Amygdala (tissue), 56 donors: ENCODE data around the gene FKBP1A.

Source experiments
- DNase-seq, 56 donors: peaks; one replicate each; lab custom pipeline; 2025; lab: John Stamatoyannopoulos, UW

The FKBP1A gene

GRCh38 chr20:1392693-1393506, at the start of gene FKBP1A:
Gene FKBP1A (minus strand): TSS chr20:1393054. CDS start chr20:1392998, 56 bp downstream.
- peak in 52 of 56 donors; percentile 43 to 91 (median 76) for DNase-seq

GRCh38 chr20:1442304-1442703, 49.5 kb upstream of the FKBP1A start:
- no peak for DNase-seq

- no peak for DNase-seq
These were observed 48.3 kb upstream of the FKBP1A start for GRCh38 chr20:1441133-1441532.

GRCh38 chr20:1440024-1440423, 47.2 kb upstream of the FKBP1A start:
- DNase-seq, result no peak

- DNase-seq, result no peak
These were observed 45.5 kb upstream of the FKBP1A start for GRCh38 chr20:1438361-1438760.

- peak in 53 of 56 donors; percentile 2 to 79 (median 32) for DNase-seq
These were observed 44.5 kb upstream of the FKBP1A start for GRCh38 chr20:1437235-1437904.

GRCh38 chr20:1436263-1436662, 43.4 kb upstream of the FKBP1A start:
- DNase-seq, result no peak

GRCh38 chr20:1435337-1435699, 42.5 kb upstream of the FKBP1A start:
- no peak for DNase-seq

- DNase-seq, result peak in 2 of 56 donors; percentile 5 to 31
These were observed 41.9 kb upstream of the FKBP1A start for GRCh38 chr20:1434571-1435336.

- DNase-seq, result no peak
These were observed 38.3 kb upstream of the FKBP1A start for GRCh38 chr20:1431158-1431557.

- no peak for DNase-seq
These were observed 37.2 kb upstream of the FKBP1A start for GRCh38 chr20:1430004-1430451.

- DNase-seq, result no peak
These were observed 36.4 kb upstream of the FKBP1A start for GRCh38 chr20:1429143-1429728.

GRCh38 chr20:1427457-1428054, 34.7 kb upstream of the FKBP1A start:
- no peak for DNase-seq

- DNase-seq, result no peak
These were observed 33.5 kb upstream of the FKBP1A start for GRCh38 chr20:1426231-1426849.

GRCh38 chr20:1424336-1424735, 31.5 kb upstream of the FKBP1A start:
- DNase-seq, result no peak

GRCh38 chr20:1423625-1424106, 30.8 kb upstream of the FKBP1A start:
- peak in 29 of 56 donors; percentile 2 to 63 (median 30) for DNase-seq

- DNase-seq, result no peak
These were observed 30.4 kb upstream of the FKBP1A start for GRCh38 chr20:1423206-1423605.

- DNase-seq, result no peak
These were observed 29.9 kb upstream of the FKBP1A start for GRCh38 chr20:1422753-1423152.

GRCh38 chr20:1420066-1420465, 27.2 kb upstream of the FKBP1A start:
- DNase-seq, result no peak

GRCh38 chr20:1418350-1418749, 25.5 kb upstream of the FKBP1A start:
- no peak for DNase-seq
